Activated naive CD8-positive, alpha-beta T cell (primary cell): Measurements from ENCODE around the gene FRAS1.

Experiments used
- H3K27ac Mint-ChIP-seq: one replicate; pipeline ENCODE4 v1.8.0; 2021; ENCODE audit warnings: mixed read lengths
- H3K27me3 Mint-ChIP-seq: one replicate; pipeline ENCODE4 v1.8.0; 2021; ENCODE audit warnings: mixed read lengths
- H3K36me3 Mint-ChIP-seq: one replicate; pipeline ENCODE4 v1.8.0; 2021; ENCODE audit warnings: mixed read lengths
- H3K4me1 Mint-ChIP-seq: one replicate; pipeline ENCODE4 v1.8.0; 2021; ENCODE audit warnings: low read depth, mixed read lengths
- H3K4me3 Mint-ChIP-seq: one replicate; pipeline ENCODE4 v1.8.0; 2021; ENCODE audit warnings: mild to moderate bottlenecking, mixed read lengths
- H3K9me3 Mint-ChIP-seq: one replicate; pipeline ENCODE4 v1.8.0; 2021; ENCODE audit warnings: low read depth, mixed read lengths

The FRAS1 gene

DNA sequence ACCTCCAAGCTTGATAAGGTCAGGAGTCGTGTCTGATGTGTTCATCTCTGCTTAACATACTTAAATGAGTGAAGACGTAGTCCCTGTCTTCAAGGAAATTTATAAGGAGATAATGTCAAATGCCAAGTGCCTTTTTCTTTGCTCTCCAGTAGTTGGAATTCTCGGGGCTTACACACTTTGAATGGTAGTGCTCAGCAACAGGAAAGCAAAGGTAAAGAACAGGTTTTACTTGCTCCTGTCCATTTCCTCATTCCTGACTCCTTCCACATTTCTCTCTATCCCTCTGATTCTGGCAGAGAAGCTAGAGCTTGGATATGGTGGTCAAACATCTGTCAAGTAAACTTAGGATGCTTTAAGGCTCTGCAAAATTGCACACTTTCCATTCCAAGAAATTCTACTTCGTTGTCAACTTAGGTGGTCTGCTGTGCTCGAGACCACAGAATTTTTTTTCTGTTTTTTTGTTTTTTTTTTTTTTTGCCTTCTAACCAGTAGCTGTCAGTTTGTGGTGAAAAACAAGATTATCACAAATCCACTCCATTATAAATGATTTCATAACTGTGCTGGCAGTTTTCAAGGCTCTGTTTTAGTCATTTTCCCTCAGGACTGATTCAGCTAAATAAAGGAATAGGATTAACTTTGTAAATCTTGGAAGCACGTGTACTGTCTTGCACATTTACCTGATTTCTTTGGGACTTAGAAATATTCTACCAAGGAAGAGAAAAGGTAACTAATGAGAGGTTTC, 313.7 kb downstream of the FRAS1 start:
- no peak overlapping the region for H3K27ac Mint-ChIP-seq
- no peaks in the 10 kb centered on the region for H3K4me1 Mint-ChIP-seq
- no peaks in the 10 kb centered on the region for H3K36me3 Mint-ChIP-seq
- no peaks in the 10 kb centered on the region for H3K9me3 Mint-ChIP-seq
- no peaks in the 10 kb centered on the region for H3K27me3 Mint-ChIP-seq
- no peak overlapping the region for H3K4me3 Mint-ChIP-seq

DNA sequence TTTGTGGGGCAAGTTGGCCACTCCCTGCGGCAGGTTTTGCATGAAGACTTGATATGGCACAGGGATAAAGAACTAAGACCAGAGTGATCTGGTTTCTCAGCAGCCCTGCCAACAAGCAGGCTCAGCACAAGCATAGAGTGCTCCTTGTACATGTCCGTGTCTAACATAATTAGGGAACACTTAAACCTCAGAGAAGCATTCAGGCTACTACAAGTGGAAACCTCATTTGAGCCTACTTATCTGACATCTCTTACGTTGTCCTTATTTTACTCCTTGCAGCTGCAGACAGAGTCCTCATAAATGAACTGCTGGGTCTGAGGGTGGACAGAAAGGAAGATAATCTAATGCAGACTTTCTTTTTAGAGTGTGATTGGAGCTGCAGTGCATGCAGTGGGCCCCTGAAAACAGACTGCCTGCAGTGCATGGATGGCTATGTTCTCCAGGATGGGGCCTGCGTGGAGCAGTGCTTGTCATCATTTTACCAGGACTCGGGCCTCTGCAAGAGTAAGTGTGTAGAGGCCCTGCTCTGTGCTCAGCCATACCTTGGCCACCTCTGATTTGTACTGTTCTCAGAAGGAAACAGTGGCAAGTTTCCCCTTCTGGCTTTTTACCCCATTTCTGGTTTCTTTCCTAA, 315.3 kb downstream of the FRAS1 start:
- no peak overlapping the region for H3K4me3 Mint-ChIP-seq
- H3K27me3 Mint-ChIP-seq = no peaks in the 10 kb centered on the region
- no peaks in the 10 kb centered on the region for H3K9me3 Mint-ChIP-seq
- no peak overlapping the region for H3K27ac Mint-ChIP-seq
- H3K36me3 Mint-ChIP-seq = no peaks in the 10 kb centered on the region
- no peaks in the 10 kb centered on the region for H3K4me1 Mint-ChIP-seq

DNA sequence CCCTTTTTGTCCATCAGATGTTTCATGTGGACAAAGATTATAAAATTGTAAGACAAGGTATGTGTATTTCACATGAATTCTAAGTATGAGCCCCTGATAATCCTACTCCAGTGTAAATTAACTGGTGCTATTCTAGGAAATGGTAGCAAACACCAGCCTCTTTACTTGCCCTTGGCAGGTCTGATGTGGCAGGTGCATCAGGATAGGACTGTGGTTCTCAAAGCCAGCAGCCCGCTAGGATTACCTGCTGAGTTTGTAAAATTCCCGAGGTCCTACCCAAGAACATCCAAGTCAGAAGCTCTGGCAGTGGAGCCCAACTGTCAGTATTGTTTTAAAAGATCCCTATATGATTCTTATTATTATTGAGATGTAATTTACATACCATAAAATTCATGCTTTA, 320.4 kb downstream of the FRAS1 start:
- no peak overlapping the region for H3K27ac Mint-ChIP-seq
- no peaks in the 10 kb centered on the region for H3K4me1 Mint-ChIP-seq
- H3K4me3 Mint-ChIP-seq = no peak overlapping the region
- no peaks in the 10 kb centered on the region for H3K9me3 Mint-ChIP-seq
- no peaks in the 10 kb centered on the region for H3K27me3 Mint-ChIP-seq
- no peaks in the 10 kb centered on the region for H3K36me3 Mint-ChIP-seq

GRCh38 chr4:78379040-78379439, 321.9 kb downstream of the FRAS1 start:
- Mint-ChIP-seq H3K36me3 (no peaks in the 10 kb centered on the region), H3K4me3 (no peak overlapping the region), H3K27me3 (peaks cover 2% of the 10 kb centered on the region), H3K27ac (no peak overlapping the region), H3K9me3 (no peaks in the 10 kb centered on the region), H3K4me1 (no peaks in the 10 kb centered on the region)

- H3K9me3 Mint-ChIP-seq = no peaks in the 10 kb centered on the region
- no peaks in the 10 kb centered on the region for H3K4me1 Mint-ChIP-seq
- no peak overlapping the region for H3K4me3 Mint-ChIP-seq
- H3K36me3 Mint-ChIP-seq = no peaks in the 10 kb centered on the region
- no peak overlapping the region for H3K27ac Mint-ChIP-seq
- H3K27me3 Mint-ChIP-seq = peaks cover 4% of the 10 kb centered on the region
Observed at GRCh38 chr4:78379991-78380729, 323.0 kb downstream of the FRAS1 start.

DNA sequence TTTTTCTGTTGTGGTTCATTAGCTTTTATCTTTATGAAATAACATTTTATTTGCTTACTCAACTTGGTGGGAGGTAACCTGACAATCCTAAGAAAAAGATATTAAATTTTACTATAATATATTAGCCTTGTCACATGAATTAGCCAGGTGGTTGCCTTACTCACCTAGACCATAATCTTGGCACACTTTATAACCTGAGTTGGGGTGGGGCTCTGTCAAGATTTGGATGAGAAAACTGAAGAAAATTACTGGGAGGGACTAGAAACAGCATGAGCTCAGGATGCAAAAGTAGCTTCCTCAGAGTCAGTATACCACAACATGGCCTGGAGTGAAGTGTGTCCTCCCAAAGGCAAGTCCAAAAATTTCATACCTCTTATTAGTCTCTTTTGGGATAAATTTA, 329.6 kb downstream of the FRAS1 start:
- H3K4me3 Mint-ChIP-seq = no peak overlapping the region
- peaks cover 4% of the 10 kb centered on the region for H3K27me3 Mint-ChIP-seq
- no peaks in the 10 kb centered on the region for H3K36me3 Mint-ChIP-seq
- no peaks in the 10 kb centered on the region for H3K4me1 Mint-ChIP-seq
- H3K27ac Mint-ChIP-seq = no peak overlapping the region
- H3K9me3 Mint-ChIP-seq = no peaks in the 10 kb centered on the region

DNA sequence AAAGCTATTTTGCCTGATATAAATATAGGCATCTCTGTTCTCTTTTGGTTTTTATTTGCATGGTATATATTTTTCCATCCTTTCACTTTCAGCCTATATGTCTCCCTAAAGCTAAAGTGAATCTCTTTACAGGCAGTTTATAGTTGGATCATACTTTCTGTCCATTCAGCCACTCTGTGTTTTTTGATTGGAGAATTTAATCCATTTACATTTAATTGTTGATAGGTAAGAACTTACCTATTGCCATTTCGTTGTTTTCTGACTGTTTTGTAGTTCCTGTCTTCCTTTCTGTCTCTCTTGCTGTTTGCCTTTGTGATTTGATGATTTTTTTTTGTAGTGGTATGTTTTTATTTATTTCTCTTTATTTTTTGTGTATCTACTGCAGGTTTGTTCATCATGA, 338.5 kb downstream of the FRAS1 start:
- no peak overlapping the region for H3K27ac Mint-ChIP-seq
- no peaks in the 10 kb centered on the region for H3K4me1 Mint-ChIP-seq
- H3K4me3 Mint-ChIP-seq = no peak overlapping the region
- peaks cover 15% of the 10 kb centered on the region for H3K27me3 Mint-ChIP-seq
- no peaks in the 10 kb centered on the region for H3K36me3 Mint-ChIP-seq
- peaks cover 23% of the 10 kb centered on the region for H3K9me3 Mint-ChIP-seq

- H3K36me3 Mint-ChIP-seq = no peaks in the 10 kb centered on the region
- peaks cover 16% of the 10 kb centered on the region for H3K27me3 Mint-ChIP-seq
- peaks cover 23% of the 10 kb centered on the region for H3K9me3 Mint-ChIP-seq
- no peak overlapping the region for H3K4me3 Mint-ChIP-seq
- no peak overlapping the region for H3K27ac Mint-ChIP-seq
- H3K4me1 Mint-ChIP-seq = no peaks in the 10 kb centered on the region
Observed at GRCh38 chr4:78396613-78397291, 339.6 kb downstream of the FRAS1 start.

- no peak overlapping the region for H3K27ac Mint-ChIP-seq
- H3K4me1 Mint-ChIP-seq = no peaks in the 10 kb centered on the region
- no peak overlapping the region for H3K4me3 Mint-ChIP-seq
- peaks cover 16% of the 10 kb centered on the region for H3K27me3 Mint-ChIP-seq
- H3K36me3 Mint-ChIP-seq = no peaks in the 10 kb centered on the region
- H3K9me3 Mint-ChIP-seq = peaks cover 23% of the 10 kb centered on the region
Observed at GRCh38 chr4:78397292-78397630, 340.1 kb downstream of the FRAS1 start.

- H3K27me3 Mint-ChIP-seq = peaks cover 11% of the 10 kb centered on the region
- no peaks in the 10 kb centered on the region for H3K36me3 Mint-ChIP-seq
- no peak overlapping the region for H3K4me3 Mint-ChIP-seq
- H3K4me1 Mint-ChIP-seq = no peaks in the 10 kb centered on the region
- no peak overlapping the region for H3K27ac Mint-ChIP-seq
- H3K9me3 Mint-ChIP-seq = no peaks in the 10 kb centered on the region
Observed at GRCh38 chr4:78409612-78410202, 352.6 kb downstream of the FRAS1 start.

DNA sequence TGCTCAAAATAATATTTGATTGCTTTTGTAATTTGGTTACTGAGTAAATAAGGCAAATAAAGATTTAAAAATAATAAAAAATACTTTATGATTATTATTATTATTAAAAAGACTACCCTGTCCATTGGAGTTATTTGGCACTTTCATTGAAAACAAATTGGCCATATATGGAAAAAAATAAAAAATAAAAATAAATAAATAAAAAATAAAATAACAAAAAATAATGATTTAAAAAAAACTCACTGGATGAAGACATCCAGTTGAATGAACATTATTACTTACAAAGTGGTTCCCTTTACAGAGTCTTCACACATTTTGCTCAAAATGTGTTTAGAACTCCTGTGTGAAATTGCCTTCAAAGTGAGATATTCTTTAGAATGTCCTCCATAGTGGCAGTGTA, 353.1 kb downstream of the FRAS1 start:
- Mint-ChIP-seq H3K27me3 (peaks cover 11% of the 10 kb centered on the region), H3K27ac (no peak overlapping the region), H3K4me3 (no peak overlapping the region), H3K9me3 (no peaks in the 10 kb centered on the region), H3K4me1 (no peaks in the 10 kb centered on the region), H3K36me3 (no peaks in the 10 kb centered on the region)

- H3K36me3 Mint-ChIP-seq = no peaks in the 10 kb centered on the region
- H3K27me3 Mint-ChIP-seq = peaks cover 13% of the 10 kb centered on the region
- no peaks in the 10 kb centered on the region for H3K4me1 Mint-ChIP-seq
- H3K9me3 Mint-ChIP-seq = no peaks in the 10 kb centered on the region
- H3K4me3 Mint-ChIP-seq = no peak overlapping the region
- no peak overlapping the region for H3K27ac Mint-ChIP-seq
Observed at GRCh38 chr4:78410676-78411075, 353.6 kb downstream of the FRAS1 start.

DNA sequence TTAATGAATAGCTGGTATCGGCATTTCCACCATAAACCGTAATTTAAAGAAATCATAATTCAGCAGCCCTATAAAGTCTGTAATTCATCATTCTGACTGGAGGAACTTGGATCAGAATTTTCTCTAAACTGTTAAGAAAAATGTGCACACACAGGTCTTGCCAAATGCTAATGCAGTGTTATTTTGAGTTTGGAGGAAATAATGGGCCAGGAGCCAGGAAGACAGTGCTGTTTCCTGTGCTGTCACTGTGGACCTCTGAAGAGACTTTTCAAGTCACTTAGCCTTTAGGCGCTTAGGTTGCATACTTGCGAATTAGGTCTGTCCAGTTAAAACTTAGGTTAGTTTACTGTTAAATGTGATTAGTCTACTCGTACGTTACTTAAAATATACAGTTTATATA, 357.0 kb downstream of the FRAS1 start:
- H3K4me1 Mint-ChIP-seq = no peaks in the 10 kb centered on the region
- no peak overlapping the region for H3K4me3 Mint-ChIP-seq
- no peak overlapping the region for H3K27ac Mint-ChIP-seq
- peaks cover 11% of the 10 kb centered on the region for H3K27me3 Mint-ChIP-seq
- H3K9me3 Mint-ChIP-seq = no peaks in the 10 kb centered on the region
- no peaks in the 10 kb centered on the region for H3K36me3 Mint-ChIP-seq

DNA sequence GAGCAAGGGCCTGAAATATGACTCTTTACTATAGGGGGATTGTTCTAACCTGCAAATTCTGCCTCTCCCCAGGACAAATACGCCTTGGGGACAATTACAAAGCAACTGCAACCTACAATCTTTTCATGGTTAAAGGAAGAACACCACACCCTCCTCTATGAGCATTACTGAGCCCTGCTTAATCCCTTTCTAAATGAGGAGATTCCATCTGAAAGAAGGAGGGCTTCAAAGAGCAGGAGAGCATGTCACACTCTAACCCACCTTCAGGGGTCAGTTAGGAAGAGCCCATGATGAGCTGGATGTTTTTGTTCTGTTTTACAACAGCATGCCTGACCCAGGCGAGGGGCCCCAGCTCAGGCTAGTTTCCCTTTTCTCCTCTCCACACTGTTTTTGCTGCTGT, 360.5 kb downstream of the FRAS1 start:
- Mint-ChIP-seq H3K4me1 (no peaks in the 10 kb centered on the region), H3K9me3 (no peaks in the 10 kb centered on the region), H3K27me3 (peaks cover 10% of the 10 kb centered on the region), H3K27ac (no peak overlapping the region), H3K36me3 (no peaks in the 10 kb centered on the region), H3K4me3 (no peak overlapping the region)

GRCh38 chr4:78418406-78418805, 361.3 kb downstream of the FRAS1 start:
- no peak overlapping the region for H3K4me3 Mint-ChIP-seq
- no peak overlapping the region for H3K27ac Mint-ChIP-seq
- H3K4me1 Mint-ChIP-seq = no peaks in the 10 kb centered on the region
- H3K27me3 Mint-ChIP-seq = peaks cover 9% of the 10 kb centered on the region
- H3K36me3 Mint-ChIP-seq = no peaks in the 10 kb centered on the region
- no peaks in the 10 kb centered on the region for H3K9me3 Mint-ChIP-seq
